ENCODE data around the gene HPGD. TPM values are rescaled to one million over a fixed set of nuclear protein-coding genes. Genes with fewer than 3 reads are reported as not detected.

Gene HPGD
- total RNA-seq, 5 donors from 2014 or later (not counting 1 experiment from before 2014, with no cell fraction given): 3.5 to 14.6 (median 7.8) TPM

- no peak for ATAC-seq (replicated peaks in 1 of 4)
- H3K9me3 Mint-ChIP-seq: no peaks in the 10 kb centered on the region
- DNase-seq: peak in 1 of 35 experiments; percentile 13
- no CpG with 5 or more reads among the region's 1 CpG for WGBS (ENCODE audit: insufficient coverage)
- POLR2A ChIA-PET: no interaction called here
- H3K27ac Mint-ChIP-seq: no peak overlapping the region
- H3K4me1 ChIP-seq (ENCODE audit: control insufficient read depth in 1 of 2, extremely low read depth in 1 of 2, insufficient read depth in 2 of 2, low read length in 2 of 2): peaks cover 12 to 16% of the 10 kb centered on the region in 2 experiments
- peaks cover 0 to 13% of the 10 kb centered on the region in 2 experiments for H3K27me3 ChIP-seq (replicated peaks in 1 of 2; ENCODE audit: control insufficient read depth in 2 of 2, extremely low read depth in 1 of 2, insufficient read depth in 2 of 2, low read length in 1 of 2)
- H3K4me1 Mint-ChIP-seq: peaks cover 35 to 48% (median 36%) of the 10 kb centered on the region in 3 donors
- H3K27ac ChIP-seq (ENCODE audit: low read length): no peak overlapping the region
- no peak overlapping the region for H3K4me3 ChIP-seq (ENCODE audit: control insufficient read depth in 1 of 2, extremely low read depth in 1 of 2, low read length in 1 of 2)
- H3K36me3 ChIP-seq (ENCODE audit: control insufficient read depth in 2 of 2, extremely low read depth in 1 of 2, insufficient read depth in 1 of 2, low read length in 1 of 2): no peaks in the 10 kb centered on the region
- no peaks in the 10 kb centered on the region for H3K36me3 Mint-ChIP-seq
- H3K9me3 ChIP-seq: no peaks in the 10 kb centered on the region
- CTCF ChIA-PET: no interaction called here
- H3K4me3 Mint-ChIP-seq: no peak overlapping the region
- peaks cover 5 to 29% of the 10 kb centered on the region in 2 donors for H3K27me3 Mint-ChIP-seq
Observed at GRCh38 chr4:174520660-174521059, 1.6 kb downstream of the HPGD start.

DNA sequence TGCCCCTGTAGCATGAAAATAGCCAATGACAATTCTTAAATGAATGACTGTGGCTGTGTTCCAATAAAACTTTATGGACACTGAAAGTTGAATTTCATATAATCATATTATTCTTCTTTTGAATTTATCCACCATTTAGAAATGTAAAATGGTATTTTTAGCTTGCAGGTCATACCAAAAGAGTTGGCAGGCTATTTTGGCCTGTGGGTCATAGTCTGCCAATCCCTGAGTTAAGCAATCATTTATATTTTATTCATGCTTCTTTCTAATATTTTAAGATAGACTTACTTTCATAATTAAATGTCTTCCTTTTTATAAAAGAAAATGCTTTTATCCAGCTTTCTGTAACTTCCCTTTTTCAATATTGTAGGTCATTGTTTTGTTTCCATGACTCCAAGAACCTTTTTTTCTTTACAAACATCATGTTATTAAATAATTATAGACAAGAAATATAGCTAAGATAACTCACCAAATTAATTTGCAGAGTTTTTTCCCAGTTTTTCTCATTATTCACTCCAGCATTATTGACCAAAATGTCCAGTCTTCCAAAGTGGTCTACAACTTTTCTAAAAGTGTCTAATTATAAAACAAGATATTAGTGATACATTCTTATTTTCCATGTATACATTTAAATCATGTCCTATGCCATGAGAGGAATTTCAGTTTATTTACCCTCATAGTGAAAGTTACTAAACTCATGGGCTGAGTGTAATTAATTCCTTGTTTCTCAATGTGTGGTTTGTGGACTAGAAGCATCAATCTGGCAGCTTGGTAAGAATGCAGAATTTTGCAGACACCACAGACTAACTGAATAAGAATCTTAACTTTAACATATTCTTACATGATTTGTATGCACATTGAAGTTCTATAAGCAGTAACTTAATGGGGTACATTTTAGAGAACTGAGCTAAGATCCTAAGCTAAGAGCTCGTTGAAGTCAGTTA lies 4.5 kb downstream of the HPGD start:
- WGBS (ENCODE audit: insufficient coverage): no CpG with 5 or more reads among the region's 1 CpG
- Histone ChIP-seq H3K4me3 (ENCODE audit: control insufficient read depth in 1 of 2, extremely low read depth in 1 of 2, low read length in 1 of 2) (no peak overlapping the region), H3K9me3 (no peaks in the 10 kb centered on the region), H3K4me1 (ENCODE audit: control insufficient read depth in 1 of 2, extremely low read depth in 1 of 2, insufficient read depth in 2 of 2, low read length in 2 of 2) (peaks cover 5 to 13% of the 10 kb centered on the region in 2 experiments), H3K27me3 (replicated peaks in 1 of 2; ENCODE audit: control insufficient read depth in 2 of 2, extremely low read depth in 1 of 2, insufficient read depth in 2 of 2, low read length in 1 of 2) (peaks cover 0 to 11% of the 10 kb centered on the region in 2 experiments), H3K36me3 (ENCODE audit: control insufficient read depth in 2 of 2, extremely low read depth in 1 of 2, insufficient read depth in 1 of 2, low read length in 1 of 2) (no peaks in the 10 kb centered on the region), H3K27ac (ENCODE audit: low read length) (no peak overlapping the region)
- Mint-ChIP-seq H3K9me3 (peaks cover 0 to 4% (median 0%) of the 10 kb centered on the region in 3 donors), H3K27ac (peak overlapping the region in 1 of 2 donors; percentile 11), H3K27me3 (peaks cover 0 to 9% of the 10 kb centered on the region in 2 donors), H3K4me3 (no peak overlapping the region), H3K36me3 (no peaks in the 10 kb centered on the region), H3K4me1 (peaks cover 31 to 49% (median 37%) of the 10 kb centered on the region in 3 donors)
- ChIA-PET CTCF (no interaction called here), POLR2A (no interaction called here)
- ATAC-seq (replicated peaks in 1 of 4): no peak
- no peak for DNase-seq

DNA sequence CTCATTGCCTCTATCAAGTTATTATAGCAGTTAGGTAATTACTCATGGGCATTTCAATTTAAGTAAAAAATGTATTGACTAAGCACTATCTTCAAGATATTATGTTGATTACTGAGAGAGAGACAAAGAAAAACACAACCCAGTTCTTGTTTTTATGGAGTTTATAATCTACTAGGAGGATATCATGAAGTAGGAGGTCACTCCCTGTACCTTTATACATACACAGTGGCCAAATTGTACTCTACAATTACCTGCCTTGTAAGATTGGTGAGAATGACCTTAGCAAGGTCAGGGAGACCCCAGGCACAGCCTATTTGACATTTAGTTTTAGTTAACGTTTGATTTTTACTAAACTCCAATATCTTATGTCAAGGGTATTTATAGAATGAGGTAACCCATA lies 5.5 kb downstream of the HPGD start:
- Histone ChIP-seq H3K4me1 (ENCODE audit: control insufficient read depth in 1 of 2, extremely low read depth in 1 of 2, insufficient read depth in 2 of 2, low read length in 2 of 2) (peaks cover 3 to 13% of the 10 kb centered on the region in 2 experiments), H3K27ac (ENCODE audit: low read length) (no peak overlapping the region), H3K36me3 (ENCODE audit: control insufficient read depth in 2 of 2, extremely low read depth in 1 of 2, insufficient read depth in 1 of 2, low read length in 1 of 2) (peaks cover 0 to 2% of the 10 kb centered on the region in 2 donors), H3K9me3 (no peaks in the 10 kb centered on the region), H3K27me3 (replicated peaks in 1 of 2; ENCODE audit: control insufficient read depth in 2 of 2, extremely low read depth in 1 of 2, insufficient read depth in 2 of 2, low read length in 1 of 2) (peaks cover 0 to 2% of the 10 kb centered on the region in 2 experiments), H3K4me3 (ENCODE audit: control insufficient read depth in 1 of 2, extremely low read depth in 1 of 2, low read length in 1 of 2) (no peak overlapping the region)
- Mint-ChIP-seq H3K27ac (no peak overlapping the region), H3K9me3 (peaks cover 0 to 4% (median 0%) of the 10 kb centered on the region in 3 donors), H3K36me3 (no peaks in the 10 kb centered on the region), H3K4me1 (peaks cover 24 to 44% (median 36%) of the 10 kb centered on the region in 3 donors), H3K4me3 (no peak overlapping the region), H3K27me3 (peaks cover 0 to 2% of the 10 kb centered on the region in 2 donors)
- ChIA-PET CTCF (no interaction called here), POLR2A (no interaction called here)
- WGBS (ENCODE audit: insufficient coverage): no CpG with 5 or more reads among the region's 1 CpG
- DNase-seq (no peak), ATAC-seq (replicated peaks in 1 of 4) (no peak)

DNA sequence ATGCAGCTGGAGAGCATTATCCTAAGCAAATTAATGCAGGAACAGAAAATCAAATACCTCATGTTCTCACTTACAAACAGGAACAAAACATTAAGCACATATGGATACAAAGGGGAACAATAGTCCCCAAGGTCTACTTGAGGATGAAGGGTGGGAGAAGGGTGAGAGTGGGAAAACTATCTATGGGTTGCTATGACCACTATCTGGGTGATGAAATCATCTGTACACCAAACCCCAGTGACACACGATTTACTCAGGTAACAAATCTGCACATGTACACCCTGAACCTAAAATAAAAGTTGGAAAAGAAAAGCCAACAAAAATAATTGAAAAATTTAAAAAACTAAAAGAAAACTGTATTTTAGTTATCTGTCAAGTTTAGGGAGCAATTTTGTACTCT lies 5.9 kb downstream of the HPGD start:
- peaks cover 0 to 13% of the 10 kb centered on the region in 2 experiments for H3K4me1 ChIP-seq (ENCODE audit: control insufficient read depth in 1 of 2, extremely low read depth in 1 of 2, insufficient read depth in 2 of 2, low read length in 2 of 2)
- no peaks in the 10 kb centered on the region for H3K27me3 ChIP-seq (replicated peaks in 1 of 2; ENCODE audit: control insufficient read depth in 2 of 2, extremely low read depth in 1 of 2, insufficient read depth in 2 of 2, low read length in 1 of 2)
- no peak overlapping the region for H3K4me3 ChIP-seq (ENCODE audit: control insufficient read depth in 1 of 2, extremely low read depth in 1 of 2, low read length in 1 of 2)
- DNase-seq (no peak), ATAC-seq (replicated peaks in 1 of 4) (no peak)
- no peaks in the 10 kb centered on the region for H3K27me3 Mint-ChIP-seq
- no peaks in the 10 kb centered on the region for H3K36me3 Mint-ChIP-seq
- WGBS (ENCODE audit: insufficient coverage): no CpG with 5 or more reads among the region's 1 CpG
- H3K4me3 Mint-ChIP-seq: no peak overlapping the region
- no peaks in the 10 kb centered on the region for H3K9me3 ChIP-seq
- ChIA-PET CTCF (no interaction called here), POLR2A (no interaction called here)
- no peak overlapping the region for H3K27ac ChIP-seq (ENCODE audit: low read length)
- H3K27ac Mint-ChIP-seq: no peak overlapping the region
- peaks cover 20 to 39% (median 32%) of the 10 kb centered on the region in 3 donors for H3K4me1 Mint-ChIP-seq
- peaks cover 0 to 4% of the 10 kb centered on the region in 2 donors for H3K36me3 ChIP-seq (ENCODE audit: control insufficient read depth in 2 of 2, extremely low read depth in 1 of 2, insufficient read depth in 1 of 2, low read length in 1 of 2)
- H3K9me3 Mint-ChIP-seq: peaks cover 0 to 4% (median 0%) of the 10 kb centered on the region in 3 donors

- Mint-ChIP-seq H3K27me3 (no peaks in the 10 kb centered on the region), H3K27ac (no peak overlapping the region), H3K9me3 (peaks cover 0 to 4% (median 0%) of the 10 kb centered on the region in 3 donors), H3K4me3 (no peak overlapping the region), H3K4me1 (peaks cover 10 to 22% (median 18%) of the 10 kb centered on the region in 3 donors), H3K36me3 (no peaks in the 10 kb centered on the region)
- CTCF ChIA-PET: no interaction called here
- Histone ChIP-seq H3K27me3 (replicated peaks in 1 of 2; ENCODE audit: control insufficient read depth in 2 of 2, extremely low read depth in 1 of 2, insufficient read depth in 2 of 2, low read length in 1 of 2) (no peaks in the 10 kb centered on the region), H3K9me3 (no peaks in the 10 kb centered on the region), H3K27ac (ENCODE audit: low read length) (no peak overlapping the region), H3K4me1 (ENCODE audit: control insufficient read depth in 1 of 2, extremely low read depth in 1 of 2, insufficient read depth in 2 of 2, low read length in 2 of 2) (peaks cover 0 to 3% of the 10 kb centered on the region in 2 experiments), H3K36me3 (ENCODE audit: control insufficient read depth in 2 of 2, extremely low read depth in 1 of 2, insufficient read depth in 1 of 2, low read length in 1 of 2) (peaks cover 3 to 4% of the 10 kb centered on the region in 2 donors), H3K4me3 (ENCODE audit: control insufficient read depth in 1 of 2, extremely low read depth in 1 of 2, low read length in 1 of 2) (no peak overlapping the region)
- DNase-seq (no peak), ATAC-seq (replicated peaks in 1 of 4) (no peak)
- POLR2A ChIA-PET: no interaction called here
- 82% methylated on average over 3 of the region's 3 CpGs for WGBS (ENCODE audit: insufficient coverage)
Observed at GRCh38 chr4:174512745-174513144, 9.5 kb downstream of the HPGD start.

GRCh38 chr4:174505892-174506291 lies 16.4 kb downstream of the HPGD start:
- no peaks in the 10 kb centered on the region for H3K4me1 Mint-ChIP-seq
- H3K27ac Mint-ChIP-seq: no peak overlapping the region
- ATAC-seq (replicated peaks in 1 of 4) (no peak), DNase-seq (no peak)
- Histone ChIP-seq H3K4me3 (ENCODE audit: control insufficient read depth in 1 of 2, extremely low read depth in 1 of 2, low read length in 1 of 2) (no peak overlapping the region), H3K27ac (ENCODE audit: low read length) (no peak overlapping the region), H3K9me3 (no peaks in the 10 kb centered on the region), H3K4me1 (ENCODE audit: control insufficient read depth in 1 of 2, extremely low read depth in 1 of 2, insufficient read depth in 2 of 2, low read length in 2 of 2) (no peaks in the 10 kb centered on the region), H3K36me3 (ENCODE audit: control insufficient read depth in 2 of 2, extremely low read depth in 1 of 2, insufficient read depth in 1 of 2, low read length in 1 of 2) (peaks cover 0 to 3% of the 10 kb centered on the region in 2 donors), H3K27me3 (replicated peaks in 1 of 2; ENCODE audit: control insufficient read depth in 2 of 2, extremely low read depth in 1 of 2, insufficient read depth in 2 of 2, low read length in 1 of 2) (no peaks in the 10 kb centered on the region)
- ChIA-PET POLR2A (no interaction called here), CTCF (no interaction called here)
- no peaks in the 10 kb centered on the region for H3K27me3 Mint-ChIP-seq
- no peak overlapping the region for H3K4me3 Mint-ChIP-seq
- no peaks in the 10 kb centered on the region for H3K36me3 Mint-ChIP-seq
- H3K9me3 Mint-ChIP-seq: no peaks in the 10 kb centered on the region
- WGBS (ENCODE audit: insufficient coverage): 100% methylated on average over 3 of the region's 4 CpGs

Data from T-cell (primary cell).